SK-N-MC (cell line): Measurements from ENCODE around the gene NLRP9.

Experiments
- DNase-seq: peaks from one replicate; pipeline ENCODE4 v3.0.0-alpha.2; 2011; ENCODE audit warnings: low read depth, low spot score
- H3K27ac ChIP-seq: fragments of 200-600 bp; sonication (generic); 2 replicates; pipeline ENCODE4 v1.5.1; 2016; ENCODE audit warnings: mixed run types
- H3K36me3 ChIP-seq: fragments of 200-600 bp; sonication (generic); 2 replicates; pipeline ENCODE4 v1.6.1; 2017; ENCODE audit warnings: antibody characterized with exemption, low read length, mixed read lengths; ENCODE audit not compliant: insufficient read depth
- H3K4me3 ChIP-seq: fragments of 200-600 bp; sonication (generic); 2 replicates; pipeline ENCODE4 v1.5.1; 2016
- H3K9ac ChIP-seq: fragments of 200-600 bp; sonication (generic); 2 replicates; pipeline ENCODE4 v1.8.0; 2017; ENCODE audit warnings: mixed run types, mixed read lengths; ENCODE audit not compliant: insufficient read length
- H3K9me3 ChIP-seq: fragments of 200-600 bp; sonication (generic); 2 replicates; pipeline ENCODE4 v1.6.1; 2017; ENCODE audit warnings: low read depth, mild to moderate bottlenecking, antibody characterized with exemption, low read length, moderate library complexity, mixed read lengths
- EZH2 ChIP-seq: fragments of 200-600 bp; sonication (generic); IDR thresholded peaks from one replicate; pipeline ENCODE4 v1.6.1; 2017; ENCODE audit warnings: antibody characterized with exemption
- FOXP2 ChIP-seq: optimal IDR thresholded peaks from 2 replicates; pipeline ENCODE3; 2011; ENCODE audit warnings: mild to moderate bottlenecking, moderate library complexity; ENCODE audit not compliant: insufficient read depth; ENCODE audit errors: extremely low read length, control extremely low read depth
- POLR2AphosphoS5 ChIP-seq: IDR thresholded peaks from 2 replicates; pipeline ENCODE4 v1.6.1; 2012; ENCODE audit warnings: mild to moderate bottlenecking, low read depth, low read length, borderline replicate concordance

NLRP9 gene

DNA sequence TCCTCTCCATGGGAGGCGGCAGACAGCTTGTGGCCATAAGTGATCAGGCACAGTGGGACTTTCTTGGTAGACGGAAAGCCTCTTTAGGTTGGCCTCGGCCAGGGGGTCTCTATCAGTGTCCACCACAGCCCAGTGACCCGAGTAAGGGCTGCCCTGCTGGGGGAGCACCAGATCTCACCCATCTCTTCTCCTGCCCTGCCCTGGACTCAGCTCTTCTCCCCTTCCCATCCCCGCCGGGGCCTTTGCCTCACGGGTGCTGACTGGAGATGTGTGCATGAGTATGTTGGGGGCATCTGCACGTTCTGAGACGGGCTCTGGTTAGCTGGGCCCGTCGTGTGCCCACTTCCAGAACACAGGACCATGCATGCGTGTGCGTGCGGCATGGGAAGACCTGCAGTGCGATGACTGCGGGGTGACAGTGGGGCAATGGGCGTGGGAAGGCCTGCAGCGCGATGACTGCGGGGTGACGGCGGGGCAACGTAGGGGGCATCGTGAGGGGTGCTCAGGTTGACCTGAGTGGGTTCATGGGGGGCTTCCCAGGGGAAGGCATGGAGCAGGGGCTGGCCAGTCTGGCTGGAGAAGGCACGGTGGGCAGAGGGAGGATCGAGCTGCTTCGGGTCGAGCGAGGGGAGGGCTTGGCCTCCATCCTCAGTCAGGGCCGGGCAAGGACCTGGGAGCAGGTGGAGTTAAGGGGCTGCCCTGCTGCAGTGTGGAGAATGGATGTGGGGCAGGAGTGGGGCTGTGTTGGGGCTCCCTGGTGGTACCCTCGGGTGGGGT is 47.2 kb downstream of the NLRP9 start:
- H3K27ac ChIP-seq, result no peak overlapping the region
- DNase-seq, result no peak
- TF ChIP-seq EZH2, result no peak
- TF ChIP-seq FOXP2, result no peak
- no peak for TF ChIP-seq POLR2AphosphoS5
- H3K9ac ChIP-seq, result no peak overlapping the region
- H3K36me3 ChIP-seq, result peaks cover 25% of the 10 kb centered on the region; the same call in 1 of the 2 replicates
- H3K4me3 ChIP-seq, result no peak overlapping the region
- no peaks in the 10 kb centered on the region for H3K9me3 ChIP-seq

- TF ChIP-seq FOXP2 (no peak), EZH2 (no peak), POLR2AphosphoS5 (no peak)
- Histone ChIP-seq H3K9me3 (no peaks in the 10 kb centered on the region), H3K4me3 (no peak overlapping the region), H3K27ac (no peak overlapping the region), H3K36me3 (peaks cover 30% of the 10 kb centered on the region; the same call in 1 of the 2 replicates), H3K9ac (no peak overlapping the region)
- DNase-seq, result no peak
Measured at GRCh38 chr19:55690109-55690768, 48.0 kb downstream of the NLRP9 start.

DNA sequence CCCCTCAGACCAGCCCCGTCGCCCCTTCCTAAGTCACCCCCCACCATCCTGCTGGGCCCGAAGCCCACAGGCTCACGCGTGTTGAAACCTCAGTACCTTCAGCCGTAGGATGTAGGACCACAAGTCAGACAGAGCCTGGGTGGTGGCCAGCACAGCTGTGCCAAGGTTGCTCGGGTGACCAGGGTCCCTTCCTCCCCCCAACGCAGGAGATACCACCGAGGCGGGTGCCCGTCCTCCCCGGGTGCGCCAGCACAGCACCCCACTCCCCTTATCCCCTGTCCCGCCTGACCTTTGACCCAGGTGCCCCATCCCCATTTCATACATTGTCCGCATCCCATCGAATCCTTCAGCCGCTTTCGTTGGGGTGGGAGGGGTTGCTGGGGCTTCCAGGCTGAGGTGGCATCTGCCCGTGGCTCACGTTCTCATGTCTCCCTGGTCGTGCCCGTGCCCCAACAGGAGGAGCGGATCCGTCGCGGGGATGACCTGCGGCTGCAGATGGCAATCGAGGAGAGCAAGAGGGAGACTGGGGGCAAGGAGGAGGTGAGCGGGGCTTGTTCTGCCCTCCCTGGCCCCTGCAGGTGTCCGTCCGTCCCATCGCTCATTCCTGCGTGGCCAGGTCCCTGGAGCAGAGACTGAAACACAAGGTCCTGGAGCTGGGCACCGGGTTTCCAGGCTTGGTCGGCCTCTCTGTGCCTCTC is 48.6 kb downstream of the NLRP9 start:
- no peak overlapping the region for H3K9ac ChIP-seq
- H3K9me3 ChIP-seq, result no peaks in the 10 kb centered on the region
- no peak overlapping the region for H3K27ac ChIP-seq
- no peak for DNase-seq
- no peak for TF ChIP-seq FOXP2
- TF ChIP-seq EZH2, result no peak
- no peak for TF ChIP-seq POLR2AphosphoS5
- H3K4me3 ChIP-seq, result no peak overlapping the region
- H3K36me3 ChIP-seq, result peaks cover 29% of the 10 kb centered on the region; the same call in 1 of the 2 replicates

- no peak for DNase-seq
- Histone ChIP-seq H3K27ac (no peak overlapping the region), H3K36me3 (peaks cover 27% of the 10 kb centered on the region; the same call in 1 of the 2 replicates), H3K4me3 (no peak overlapping the region), H3K9ac (no peak overlapping the region), H3K9me3 (no peaks in the 10 kb centered on the region)
- no peak for TF ChIP-seq POLR2AphosphoS5
- no peak for TF ChIP-seq EZH2
- TF ChIP-seq FOXP2, result no peak
Measured at GRCh38 chr19:55688422-55689218, 49.6 kb downstream of the NLRP9 start.

DNA sequence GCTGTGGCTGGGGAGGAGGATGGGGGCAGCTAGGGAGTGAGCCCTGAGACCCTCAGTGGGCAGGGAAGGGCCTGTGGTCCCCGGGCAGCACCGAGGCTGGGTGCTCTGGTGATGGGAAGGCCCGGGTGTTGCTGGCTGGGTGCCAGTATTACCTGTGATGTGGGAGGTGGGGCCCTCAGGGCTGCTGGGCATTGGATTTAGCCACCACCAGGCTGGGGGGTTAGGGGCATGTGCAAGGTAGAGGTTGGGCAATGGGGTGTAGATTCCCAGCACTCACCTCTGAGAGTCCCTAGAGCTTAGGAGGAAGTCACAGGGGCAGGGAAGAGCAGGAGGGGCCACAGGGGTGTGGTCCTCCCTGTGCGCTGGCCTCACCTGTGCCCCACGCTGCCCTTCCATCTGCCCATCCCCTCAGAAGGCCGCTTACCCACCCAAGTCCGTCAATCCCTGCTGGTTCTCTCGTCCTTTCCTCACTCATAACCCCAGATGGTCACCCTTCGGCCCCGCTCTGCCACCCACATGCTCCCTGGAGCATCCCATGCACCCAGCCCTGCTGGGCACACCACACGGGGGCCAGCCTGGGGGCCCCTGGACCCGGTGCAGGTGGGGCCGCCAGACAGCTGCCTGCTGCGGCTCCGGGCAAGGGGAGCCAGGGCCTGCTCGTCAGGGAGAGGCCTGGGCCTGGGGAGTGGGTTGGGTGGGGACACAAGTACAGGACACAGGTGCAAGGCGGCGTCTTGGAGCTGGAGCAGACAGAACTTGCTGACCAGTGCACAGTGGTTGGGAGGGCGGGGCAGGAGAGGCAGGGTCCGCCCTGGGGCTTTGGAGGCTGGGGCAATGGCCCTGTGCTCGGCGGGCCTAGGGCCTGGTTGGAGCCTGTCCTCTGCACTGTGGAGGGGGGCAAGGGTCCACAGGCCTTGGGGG is 50.7 kb downstream of the NLRP9 start:
- TF ChIP-seq POLR2AphosphoS5, result no peak
- TF ChIP-seq FOXP2, result no peak
- no peak for TF ChIP-seq EZH2
- Histone ChIP-seq H3K9ac (no peak overlapping the region), H3K27ac (no peak overlapping the region), H3K36me3 (peaks cover 19% of the 10 kb centered on the region; the same call in 1 of the 2 replicates), H3K9me3 (no peaks in the 10 kb centered on the region), H3K4me3 (no peak overlapping the region)
- no peak for DNase-seq

GRCh38 chr19:55686311-55687050 is 51.7 kb downstream of the NLRP9 start:
- H3K9me3 ChIP-seq, result no peaks in the 10 kb centered on the region
- DNase-seq, result no peak
- H3K36me3 ChIP-seq, result peaks cover 28% of the 10 kb centered on the region; the same call in 1 of the 2 replicates
- no peak overlapping the region for H3K27ac ChIP-seq
- no peak overlapping the region for H3K9ac ChIP-seq
- no peak overlapping the region for H3K4me3 ChIP-seq
- TF ChIP-seq FOXP2 (no peak), POLR2AphosphoS5 (no peak), EZH2 (no peak)

GRCh38 chr19:55685776-55686175 is 52.4 kb downstream of the NLRP9 start:
- no peak overlapping the region for H3K4me3 ChIP-seq
- no peak for TF ChIP-seq FOXP2
- no peak for TF ChIP-seq EZH2
- no peak for TF ChIP-seq POLR2AphosphoS5
- H3K9ac ChIP-seq, result no peak overlapping the region
- peaks cover 30% of the 10 kb centered on the region; the same call in 1 of the 2 replicates for H3K36me3 ChIP-seq
- no peaks in the 10 kb centered on the region for H3K9me3 ChIP-seq
- H3K27ac ChIP-seq, result no peak overlapping the region
- DNase-seq, result no peak
